D721Med (cell line): Measurements from ENCODE around the gene NFKBIA.
"Not testable (repeated sequence)": the region's sequence is repeated elsewhere in the genome, so short reads cannot be mapped to it uniquely, and the experiment has no call there.

Experiments used
- DNase-seq: peaks from one replicate; pipeline ENCODE4 v3.0.0; 2011; ENCODE audit warnings: low spot score; ENCODE audit not compliant: insufficient read length
- FAIRE-seq: peaks from 2 replicates; lab custom pipeline; 2011; peaks lifted over from hg19 to GRCh38; lab: Jason Lieb, UNC
- CTCF ChIP-seq: IDR thresholded peaks from 2 replicates; pipeline ENCODE4 v1.5.1; 2012; ENCODE audit warnings: mild to moderate bottlenecking, control low read depth; ENCODE audit not compliant: insufficient read depth; ENCODE audit errors: missing control alignments

The NFKBIA gene

GRCh38 chr14:35402323-35403113 lies 2.0 kb downstream of the NFKBIA start:
- DNase-seq (no peak), FAIRE-seq (no peak)
- TF ChIP-seq CTCF, result no peak

- FAIRE-seq (no peak), DNase-seq (no peak)
- TF ChIP-seq CTCF, result no peak
These were observed 2.9 kb downstream of the NFKBIA start for GRCh38 chr14:35401422-35402265.

GRCh38 chr14:35400648-35401421 lies 3.7 kb downstream of the NFKBIA start:
- DNase-seq (no peak), FAIRE-seq (no peak)
- TF ChIP-seq CTCF, result no peak

- no peak for DNase-seq
- FAIRE-seq, result no peak
- TF ChIP-seq CTCF, result no peak
These were observed 5.2 kb downstream of the NFKBIA start for GRCh38 chr14:35399083-35399937.

GRCh38 chr14:35398071-35398584 lies 6.4 kb downstream of the NFKBIA start:
- FAIRE-seq, result no peak
- no peak for TF ChIP-seq CTCF
- DNase-seq, result no peak

- not testable (repeated sequence) for DNase-seq, FAIRE-seq
These were observed 7.9 kb downstream of the NFKBIA start for GRCh38 chr14:35396610-35397009.
